ENCODE measurements around the gene MAST4.

MAST4 gene

DNA sequence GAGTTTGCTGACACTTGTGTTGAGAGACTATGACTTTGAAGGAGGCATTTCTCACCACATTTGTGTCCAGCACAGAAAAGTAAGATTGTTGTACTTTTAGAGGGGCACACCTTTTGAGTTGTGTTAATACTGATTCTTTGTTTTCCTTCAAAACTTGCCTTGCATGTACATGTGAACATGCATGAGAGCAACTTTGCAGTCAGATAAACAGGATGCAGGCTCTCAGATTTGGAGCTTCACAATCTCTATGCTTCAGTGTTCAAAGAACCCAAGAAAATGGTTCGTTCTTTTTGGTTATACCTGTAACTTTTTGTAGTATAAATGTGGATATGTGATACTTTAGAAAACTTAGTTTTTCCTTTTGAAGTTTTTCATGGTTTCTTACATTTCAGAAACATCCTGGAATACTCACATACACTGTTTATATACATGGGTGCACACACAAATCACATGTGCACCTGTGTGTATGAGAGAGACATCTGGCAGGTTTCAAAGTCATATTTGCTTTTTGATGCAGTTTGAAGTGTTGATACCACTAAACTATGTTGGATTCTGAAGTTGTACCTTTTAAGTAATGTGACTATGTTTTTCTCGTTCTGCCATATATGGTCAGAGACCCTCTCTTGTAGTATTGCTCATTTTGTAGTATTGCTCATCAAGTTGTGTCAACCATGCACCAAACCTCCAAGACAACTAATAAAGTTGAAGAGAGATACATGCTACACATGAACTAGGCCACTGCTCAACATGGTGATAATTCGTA lies 409.7 kb downstream of the MAST4 start:
- H3K27me3 ChIP-seq (ENCODE audit: control insufficient read depth, insufficient read depth, low read length) = no peaks in the 10 kb centered on the region
- peaks cover 22% of the 10 kb centered on the region for H3K4me1 ChIP-seq
- H2AFZ ChIP-seq = no peak overlapping the region
- peak overlapping the region; percentile 53 for H3K4me3 ChIP-seq (ENCODE audit: low read depth, low read length)
- no peaks in the 10 kb centered on the region for H3K36me3 ChIP-seq (ENCODE audit: control insufficient read depth, insufficient read depth, low read length)
- H3K9me3 ChIP-seq (ENCODE audit: control insufficient read depth, low read length) = no peaks in the 10 kb centered on the region
- H3K9ac ChIP-seq = no peak overlapping the region
- H3K4me2 ChIP-seq (ENCODE audit: low read length) = peak overlapping the region; percentile 85
- no peak overlapping the region for H3K27ac ChIP-seq
- peaks cover 60% of the 10 kb centered on the region for H3K79me2 ChIP-seq
- TF ChIP-seq CTCF (IDR thresholded peaks at IDR 0.05) = no peak

DNA sequence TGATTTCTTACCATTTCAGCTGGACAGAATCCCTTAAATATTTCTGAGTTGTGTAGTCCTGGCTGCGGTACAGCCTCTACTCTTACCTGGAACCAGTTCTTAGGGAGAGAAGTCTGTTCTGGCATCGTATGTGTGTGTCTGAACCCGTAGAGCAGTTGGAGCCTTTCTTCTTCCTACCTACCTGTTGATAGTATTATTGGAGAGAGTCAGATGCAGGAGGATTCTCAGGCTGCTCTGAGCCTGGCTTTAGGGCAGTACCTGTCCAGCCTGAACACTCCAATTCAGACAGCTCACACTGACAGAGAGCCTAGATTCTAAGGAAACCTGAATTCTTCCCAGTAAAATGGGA lies 410.3 kb downstream of the MAST4 start:
- Histone ChIP-seq H3K27me3 (ENCODE audit: control insufficient read depth, insufficient read depth, low read length) (no peaks in the 10 kb centered on the region), H3K79me2 (peaks cover 60% of the 10 kb centered on the region), H3K4me1 (peaks cover 27% of the 10 kb centered on the region), H3K36me3 (ENCODE audit: control insufficient read depth, insufficient read depth, low read length) (no peaks in the 10 kb centered on the region), H3K4me3 (ENCODE audit: low read depth, low read length) (no peak overlapping the region), H3K9ac (no peak overlapping the region), H3K27ac (no peak overlapping the region), H3K9me3 (ENCODE audit: control insufficient read depth, low read length) (no peaks in the 10 kb centered on the region), H3K4me2 (ENCODE audit: low read length) (no peak overlapping the region), H2AFZ (no peak overlapping the region)
- no peak for TF ChIP-seq CTCF (IDR thresholded peaks at IDR 0.05)

DNA sequence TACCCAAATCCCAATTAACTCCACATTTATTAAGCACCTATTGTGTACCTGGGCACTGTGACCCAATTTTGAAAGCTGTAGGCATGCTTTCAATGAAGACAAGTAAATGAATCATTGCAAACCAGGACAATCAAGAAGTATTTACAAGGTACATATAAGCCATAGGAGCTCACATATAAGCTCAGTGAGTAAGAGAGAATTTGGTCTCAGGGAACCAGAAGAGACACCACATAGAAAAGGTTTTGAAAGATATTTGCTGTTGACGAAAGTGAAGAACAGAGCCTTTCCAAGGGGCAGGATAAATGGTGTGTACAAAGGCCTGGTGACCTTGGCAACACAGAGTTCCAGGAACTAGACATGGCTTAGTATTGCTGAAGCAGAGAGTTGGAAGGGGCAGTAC lies 412.8 kb downstream of the MAST4 start:
- H3K79me2 ChIP-seq = peaks cover 56% of the 10 kb centered on the region
- no peak for TF ChIP-seq CTCF (IDR thresholded peaks at IDR 0.05)
- peaks cover 27% of the 10 kb centered on the region for H3K4me1 ChIP-seq
- no peak overlapping the region for H3K4me2 ChIP-seq (ENCODE audit: low read length)
- H3K27me3 ChIP-seq (ENCODE audit: control insufficient read depth, insufficient read depth, low read length) = no peaks in the 10 kb centered on the region
- no peak overlapping the region for H3K9ac ChIP-seq
- no peak overlapping the region for H3K4me3 ChIP-seq (ENCODE audit: low read depth, low read length)
- H2AFZ ChIP-seq = no peak overlapping the region
- H3K9me3 ChIP-seq (ENCODE audit: control insufficient read depth, low read length) = no peaks in the 10 kb centered on the region
- H3K36me3 ChIP-seq (ENCODE audit: control insufficient read depth, insufficient read depth, low read length) = no peaks in the 10 kb centered on the region
- H3K27ac ChIP-seq = no peak overlapping the region

DNA sequence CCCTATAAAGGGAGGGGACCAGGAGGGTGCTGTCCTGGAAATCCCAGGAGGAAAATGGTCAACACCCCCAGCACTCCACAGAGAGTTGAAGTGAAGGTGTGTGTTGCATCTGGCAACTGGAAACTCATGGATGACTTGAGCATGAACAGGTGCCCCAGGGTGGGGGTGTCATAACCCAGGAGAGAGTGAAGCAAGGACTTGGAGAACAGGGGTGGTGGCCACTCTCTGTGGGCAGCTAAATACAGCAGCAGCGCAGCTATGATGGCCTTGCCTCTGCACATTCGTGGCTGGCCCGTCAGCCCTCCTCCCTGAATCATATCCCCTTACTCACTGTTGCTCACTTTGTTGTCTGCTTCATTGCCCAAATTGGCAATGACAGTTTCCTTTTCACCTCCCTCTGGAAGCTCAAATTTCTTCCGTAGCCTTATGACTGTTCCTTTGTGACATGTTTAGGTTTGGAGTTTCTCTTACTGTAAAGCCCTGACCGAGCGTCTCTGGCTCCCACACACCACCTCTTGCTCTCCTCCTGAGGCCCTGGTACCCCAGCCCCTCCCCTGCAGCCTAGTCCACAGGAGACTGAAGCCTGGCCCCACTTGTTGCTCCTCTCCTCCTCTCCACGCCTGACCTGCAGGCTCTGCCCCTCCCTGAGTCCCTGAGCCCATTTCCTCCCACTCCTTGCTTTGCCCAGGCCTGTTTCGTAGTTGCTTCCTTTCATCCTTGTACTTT lies 414.7 kb downstream of the MAST4 start:
- Histone ChIP-seq H3K9ac (no peak overlapping the region), H3K4me2 (ENCODE audit: low read length) (peak overlapping the region; percentile 3), H3K27ac (no peak overlapping the region), H3K4me1 (peaks cover 37% of the 10 kb centered on the region), H3K27me3 (ENCODE audit: control insufficient read depth, insufficient read depth, low read length) (no peaks in the 10 kb centered on the region), H3K4me3 (ENCODE audit: low read depth, low read length) (no peak overlapping the region), H2AFZ (no peak overlapping the region), H3K36me3 (ENCODE audit: control insufficient read depth, insufficient read depth, low read length) (no peaks in the 10 kb centered on the region), H3K79me2 (peaks cover 48% of the 10 kb centered on the region), H3K9me3 (ENCODE audit: control insufficient read depth, low read length) (no peaks in the 10 kb centered on the region)
- no peak for TF ChIP-seq CTCF (IDR thresholded peaks at IDR 0.05)
